HS-5 (cell line): ENCODE data around the gene PCDH9.

Experiments used
- DNase-seq: peaks from one replicate; pipeline ENCODE4 v3.0.0-alpha.2; 2012; ENCODE audit warnings: low read depth

The PCDH9 gene

DNA sequence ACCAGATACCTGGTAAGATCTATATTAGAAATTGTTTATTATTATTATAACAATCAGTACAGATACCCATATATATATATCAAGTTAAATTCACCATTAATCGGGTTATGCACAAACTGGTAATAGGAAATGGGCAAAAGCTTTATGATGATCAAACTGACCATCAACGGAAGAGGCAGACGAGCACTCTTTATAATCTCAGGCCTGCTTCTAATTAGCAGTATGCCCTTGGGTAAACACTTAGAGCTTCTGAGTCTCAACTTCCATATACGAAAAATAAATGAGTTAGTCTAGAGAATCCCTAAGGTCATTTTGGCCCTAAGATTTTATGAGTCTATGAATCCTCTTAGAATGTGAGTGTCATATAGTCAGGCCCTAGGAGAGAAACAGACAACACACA is 710.9 kb downstream of the PCDH9 start:
- no peak for DNase-seq

DNA sequence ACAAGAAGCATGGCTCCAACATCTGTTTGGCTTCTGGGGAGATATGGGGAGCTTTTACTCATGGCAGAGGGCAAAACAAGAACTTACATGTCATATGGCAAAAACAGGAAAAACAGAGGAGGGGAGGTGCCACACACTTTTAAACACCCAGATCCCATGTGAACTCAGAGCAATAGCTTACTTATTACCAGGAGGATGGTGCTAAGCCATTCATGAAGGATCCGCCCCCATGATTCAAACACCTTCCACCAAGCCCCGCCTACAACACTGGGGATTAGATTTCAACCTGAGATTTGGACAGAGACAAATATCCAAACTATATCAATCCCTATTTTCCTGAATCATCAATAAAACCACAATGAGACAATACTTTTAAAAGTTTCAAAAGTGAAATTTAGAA is 712.1 kb downstream of the PCDH9 start:
- no peak for DNase-seq

DNA sequence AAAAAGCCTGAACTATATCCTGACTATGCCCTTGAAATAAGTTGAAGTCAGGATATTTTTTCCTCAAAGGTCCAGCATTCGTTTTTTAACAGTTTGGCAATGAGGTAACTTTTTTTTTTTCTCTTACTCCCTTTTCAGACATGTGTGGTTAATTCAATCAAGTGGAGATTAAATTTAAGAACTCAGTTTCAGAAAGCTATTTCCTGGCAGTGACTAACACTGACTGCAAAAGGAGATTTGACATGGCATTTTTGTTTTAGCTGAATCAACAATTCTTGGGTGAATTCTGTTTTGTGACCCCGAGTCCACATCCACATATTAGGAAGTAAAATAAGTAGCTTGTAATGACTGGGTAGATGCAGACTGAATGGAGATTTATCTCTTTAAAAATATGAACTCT is 716.4 kb downstream of the PCDH9 start:
- DNase-seq, result no peak

DNA sequence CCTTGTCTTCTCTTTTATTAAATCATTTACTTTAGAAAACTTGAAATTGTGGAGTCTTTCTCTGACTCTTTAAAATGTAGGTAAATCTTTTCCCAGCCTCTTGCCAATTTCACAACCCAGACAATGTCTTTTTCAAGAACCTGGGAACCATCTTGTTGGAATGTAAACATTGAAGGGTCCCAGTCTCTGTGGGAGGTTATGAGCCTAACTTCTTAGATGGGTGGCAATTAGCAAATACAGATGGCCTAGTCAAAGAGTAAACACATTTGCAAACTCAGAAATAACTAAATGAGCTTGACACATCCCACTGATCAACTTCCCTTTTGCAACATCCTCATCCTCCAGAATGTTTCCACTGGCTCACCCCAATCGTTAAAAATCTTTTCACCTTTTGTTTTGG is 721.0 kb downstream of the PCDH9 start:
- DNase-seq, result no peak

DNA sequence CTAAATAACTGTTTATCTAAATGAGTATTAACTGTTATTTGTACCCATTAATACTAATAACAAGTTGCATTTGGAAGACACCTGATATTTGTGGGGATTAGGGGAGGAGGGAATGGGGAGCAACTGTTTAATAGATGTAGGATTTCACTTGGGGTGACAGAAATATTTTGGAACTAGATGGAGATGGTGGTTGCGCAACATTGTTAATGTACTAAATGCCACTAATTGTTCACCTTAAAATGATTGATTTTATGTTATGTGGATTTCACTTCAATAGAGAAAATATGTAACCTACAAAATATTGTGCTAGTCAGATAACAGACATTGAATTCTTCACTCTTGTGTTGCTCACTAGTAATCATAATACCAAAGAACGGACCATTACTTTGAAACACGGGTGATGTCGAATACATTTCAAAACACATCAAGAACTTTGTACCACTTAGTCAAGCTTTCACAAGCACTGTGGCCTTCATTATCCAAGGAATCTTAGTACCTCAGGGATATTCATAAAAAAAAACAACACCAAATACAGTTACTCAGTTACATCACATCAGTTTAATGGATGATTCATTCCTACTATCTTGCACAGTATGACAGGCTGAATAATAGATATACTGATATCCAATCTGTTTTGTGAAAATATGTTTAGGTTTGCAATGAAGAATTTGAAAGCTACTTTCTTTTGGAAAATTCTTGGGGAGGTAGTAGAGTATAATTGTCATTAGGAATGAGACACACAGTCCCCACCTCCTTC is 721.8 kb downstream of the PCDH9 start:
- DNase-seq, result no peak

DNA sequence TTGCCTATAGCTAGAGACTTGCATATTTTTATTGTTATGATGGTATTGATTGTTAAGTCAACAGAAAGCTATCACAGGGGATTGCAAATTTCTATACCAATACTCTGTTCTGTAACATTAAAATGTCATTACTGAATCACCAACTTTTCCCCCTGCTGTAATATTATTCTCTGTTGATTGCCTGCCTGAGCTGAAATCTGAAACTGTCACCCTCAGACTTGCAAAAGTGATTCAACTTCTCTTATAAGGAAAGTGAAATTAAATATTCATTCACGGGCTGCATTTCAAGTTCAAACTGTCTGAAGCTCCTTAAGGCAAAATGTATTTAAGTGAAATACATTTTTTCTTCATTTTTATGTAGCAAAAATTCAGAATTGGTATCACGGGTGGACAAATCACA is 723.2 kb downstream of the PCDH9 start:
- DNase-seq, result no peak

DNA sequence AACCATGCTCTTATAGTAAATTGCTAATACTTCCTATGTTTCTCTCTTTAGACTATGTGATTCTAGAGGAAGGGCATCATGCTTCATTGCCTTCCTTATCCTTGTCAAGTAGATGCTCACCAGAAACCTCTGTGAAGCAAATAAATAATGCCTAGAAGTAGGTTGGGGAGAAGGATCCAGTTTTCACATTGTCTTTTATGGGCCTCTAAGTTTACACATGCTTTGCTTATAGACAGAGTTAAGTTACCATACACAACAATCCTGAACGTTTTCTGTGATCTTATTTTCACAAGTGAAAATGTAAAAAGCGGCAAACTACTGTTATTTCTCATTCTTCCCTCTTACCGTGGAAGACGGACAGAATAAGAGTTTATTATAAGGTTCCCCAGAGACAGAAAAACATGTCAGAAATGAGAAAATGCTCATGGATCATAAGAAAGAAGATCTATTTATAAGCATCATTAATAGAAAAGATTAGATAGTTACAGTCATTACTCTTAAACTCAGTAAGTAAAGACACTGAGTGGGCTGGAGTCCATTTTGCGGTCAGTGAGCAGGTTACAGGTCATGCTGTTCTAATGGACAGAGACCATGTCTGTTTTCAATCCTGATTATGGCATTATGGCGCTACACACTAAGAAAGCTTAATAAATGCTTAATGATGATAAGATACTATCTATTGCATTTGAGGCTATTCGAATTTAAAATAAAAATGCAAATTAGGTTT is 723.9 kb downstream of the PCDH9 start:
- DNase-seq, result no peak

DNA sequence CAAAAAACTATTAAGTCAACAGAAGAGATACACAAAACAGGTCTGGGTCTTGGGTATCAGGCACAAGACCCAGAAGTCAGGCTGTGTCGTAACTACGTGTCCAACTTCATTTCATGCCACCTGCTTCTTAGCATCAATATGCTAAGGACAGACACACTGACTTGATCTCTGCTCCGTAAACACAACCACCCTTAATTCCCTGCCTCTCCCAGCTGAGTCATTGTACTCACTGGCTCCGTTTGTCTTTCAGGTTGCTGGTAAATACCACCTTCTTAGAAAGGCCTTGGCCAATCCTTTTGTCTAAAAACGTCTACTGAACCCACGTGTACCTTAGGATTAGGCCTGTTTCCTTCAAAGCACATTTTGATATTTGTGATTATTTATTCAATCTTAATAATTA is 726.2 kb downstream of the PCDH9 start:
- no peak for DNase-seq

DNA sequence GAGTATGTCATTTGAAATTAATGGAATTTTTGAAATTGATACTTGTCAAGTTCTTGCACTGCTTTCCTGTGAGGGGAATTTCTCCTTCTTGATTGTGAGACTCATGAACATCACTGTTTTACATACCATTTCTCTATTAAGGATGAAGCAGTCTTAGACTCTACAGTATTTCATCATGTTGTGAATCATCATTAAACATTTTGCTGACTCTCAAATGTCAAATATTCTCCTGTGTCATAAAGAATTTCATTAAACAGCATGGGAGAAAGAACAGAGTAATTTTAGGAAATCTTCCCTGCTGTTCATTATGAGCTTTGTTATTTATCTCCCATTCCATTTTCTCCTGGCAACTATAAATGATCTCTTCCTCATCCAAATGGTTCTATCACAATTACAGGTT is 729.0 kb downstream of the PCDH9 start:
- peak; percentile 16 for DNase-seq

DNA sequence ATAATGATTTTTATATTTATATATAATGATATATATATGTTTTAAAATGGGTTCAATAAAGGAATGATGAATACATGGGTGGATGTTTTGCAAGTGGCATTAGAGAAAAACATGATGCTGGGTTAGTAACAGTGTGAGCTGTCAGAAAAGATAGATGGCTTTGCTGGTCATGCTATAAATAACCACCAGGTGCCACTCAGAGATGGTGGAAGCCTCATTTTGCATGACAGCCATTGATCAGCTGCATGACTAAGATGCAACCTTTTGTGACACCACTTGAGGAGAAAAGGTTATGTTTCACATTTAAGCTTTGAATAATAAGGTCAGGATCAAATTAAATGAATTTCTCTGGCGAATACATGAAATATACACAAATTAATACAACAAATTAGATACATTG is 737.7 kb downstream of the PCDH9 start:
- no peak for DNase-seq

DNA sequence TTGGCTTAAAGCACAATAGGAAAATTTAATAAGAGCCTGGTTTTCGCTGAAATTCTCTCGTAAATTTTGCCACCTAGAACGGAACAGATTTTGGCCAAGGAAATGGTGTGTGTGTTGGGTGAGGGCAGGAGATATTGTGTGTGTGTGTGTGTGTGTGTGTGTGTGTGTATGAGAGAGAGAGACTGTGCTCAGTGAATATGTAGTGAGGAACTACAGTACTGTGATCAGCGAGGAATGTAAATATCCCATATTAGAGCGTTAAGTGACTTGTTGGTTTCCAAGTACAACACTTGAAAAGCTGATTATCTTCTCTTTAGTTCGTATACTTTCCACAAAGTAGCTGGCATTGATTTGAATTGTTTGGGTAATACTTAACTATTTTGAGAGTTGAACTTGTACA is 738.9 kb downstream of the PCDH9 start:
- DNase-seq, result no peak

DNA sequence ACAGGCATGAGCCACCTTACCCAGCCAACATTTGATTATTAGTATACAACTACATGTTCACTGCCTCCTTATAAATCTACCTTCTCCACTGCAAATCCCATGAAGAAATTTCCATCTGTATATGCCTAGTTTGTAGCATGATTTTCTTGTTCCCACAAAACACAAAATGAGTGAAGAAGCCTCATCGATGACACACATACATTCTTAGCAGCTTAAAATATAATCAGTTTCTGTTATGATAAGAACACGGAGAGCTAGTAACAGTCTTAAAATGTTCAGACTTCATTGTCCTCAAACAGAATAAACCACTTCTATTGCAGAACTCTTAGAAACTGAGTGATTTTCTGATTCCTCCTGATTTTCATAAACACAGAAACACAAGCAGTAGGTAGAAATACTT is 740.5 kb downstream of the PCDH9 start:
- DNase-seq, result no peak

DNA sequence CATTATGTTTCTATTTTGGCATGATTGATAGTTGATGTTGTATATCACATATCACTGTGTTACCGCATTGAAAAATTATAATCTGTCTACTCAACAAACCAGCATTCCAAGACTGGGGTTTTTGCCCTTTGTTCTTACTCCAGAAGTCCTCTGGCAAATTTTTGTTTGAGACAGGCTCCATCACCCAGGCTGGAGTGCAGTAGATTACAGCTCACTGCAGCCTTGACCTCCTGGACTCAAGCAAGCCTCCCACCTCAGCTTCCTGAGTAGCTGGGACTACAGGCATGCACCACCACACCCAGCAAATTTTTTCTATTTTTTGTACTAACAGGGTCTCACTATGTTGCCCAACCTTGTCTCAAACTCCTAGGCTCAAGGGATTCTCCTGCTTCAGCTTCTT is 741.0 kb downstream of the PCDH9 start:
- no peak for DNase-seq

DNA sequence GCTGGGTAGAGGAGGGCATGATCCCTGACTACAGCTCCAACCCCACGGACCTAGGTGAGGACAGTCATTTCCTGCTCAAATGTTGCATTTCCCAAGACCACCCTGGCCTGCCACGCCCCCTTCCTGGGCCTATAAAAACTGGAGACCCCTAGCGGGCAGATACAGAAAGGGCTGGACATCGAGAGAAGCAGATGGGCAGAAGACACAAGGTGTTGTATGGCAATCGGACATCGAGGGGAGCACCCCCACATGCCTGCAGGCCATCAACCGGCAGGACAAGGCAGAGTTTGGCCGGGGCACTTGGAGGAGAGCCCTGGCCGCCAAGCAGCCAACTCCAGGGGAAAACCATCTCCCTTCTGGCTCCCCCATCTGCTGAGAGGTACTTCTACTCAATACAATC is 746.4 kb downstream of the PCDH9 start:
- no peak for DNase-seq

DNA sequence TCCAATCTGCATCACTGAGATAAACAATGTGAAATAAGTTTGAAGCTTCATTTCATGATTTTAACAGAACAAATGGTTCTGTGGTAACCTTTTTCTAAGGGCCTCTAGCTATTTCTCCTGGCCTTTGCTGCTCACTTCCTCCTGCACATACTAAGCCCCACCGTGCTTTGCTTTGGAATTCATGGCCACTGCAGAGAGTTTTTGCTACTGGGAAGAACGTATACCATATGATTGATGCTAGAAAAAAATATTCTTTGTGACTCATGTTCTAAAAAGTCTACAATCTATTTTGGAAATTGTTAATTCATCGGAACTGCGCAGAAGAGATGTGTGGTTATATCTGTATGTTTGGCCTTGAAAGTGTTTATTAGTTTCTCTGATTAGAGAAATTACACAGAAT is 747.3 kb downstream of the PCDH9 start:
- no peak for DNase-seq

DNA sequence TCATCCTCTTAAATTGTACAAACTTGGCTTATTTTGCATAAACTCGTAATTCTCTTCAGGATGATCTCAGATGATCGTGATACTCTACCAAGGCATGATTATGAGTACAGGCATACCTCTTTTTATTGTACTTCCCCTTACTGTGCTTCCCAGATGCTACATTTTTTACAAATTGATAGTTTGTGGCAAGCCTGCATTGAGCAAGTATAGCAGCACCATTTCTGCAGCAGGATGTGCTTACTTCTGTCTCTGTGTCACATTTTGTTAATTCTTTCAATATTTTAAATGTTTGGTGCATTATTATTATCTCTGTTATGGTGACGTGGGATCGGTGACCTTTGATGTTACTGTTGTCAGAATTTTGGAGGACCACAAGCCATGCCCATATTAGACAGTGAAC is 752.3 kb downstream of the PCDH9 start:
- no peak for DNase-seq

DNA sequence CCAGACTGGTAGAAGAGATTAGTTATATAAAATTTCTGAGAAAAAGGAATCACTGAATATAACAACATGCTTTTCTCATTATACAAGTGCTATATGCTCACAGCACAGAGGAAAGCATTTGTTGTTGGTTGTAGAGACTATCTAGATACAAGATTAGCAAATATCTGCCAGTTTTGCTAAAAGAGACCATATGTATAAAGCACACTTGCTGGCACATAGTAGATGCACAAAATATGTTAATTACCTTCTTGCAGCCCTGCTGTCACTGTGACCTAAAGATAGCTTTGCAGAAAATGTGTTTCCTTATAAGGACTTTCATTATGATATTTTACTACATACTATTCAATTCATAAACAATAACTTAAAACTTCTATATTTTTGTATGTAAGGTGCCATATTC is 755.1 kb downstream of the PCDH9 start:
- no peak for DNase-seq

DNA sequence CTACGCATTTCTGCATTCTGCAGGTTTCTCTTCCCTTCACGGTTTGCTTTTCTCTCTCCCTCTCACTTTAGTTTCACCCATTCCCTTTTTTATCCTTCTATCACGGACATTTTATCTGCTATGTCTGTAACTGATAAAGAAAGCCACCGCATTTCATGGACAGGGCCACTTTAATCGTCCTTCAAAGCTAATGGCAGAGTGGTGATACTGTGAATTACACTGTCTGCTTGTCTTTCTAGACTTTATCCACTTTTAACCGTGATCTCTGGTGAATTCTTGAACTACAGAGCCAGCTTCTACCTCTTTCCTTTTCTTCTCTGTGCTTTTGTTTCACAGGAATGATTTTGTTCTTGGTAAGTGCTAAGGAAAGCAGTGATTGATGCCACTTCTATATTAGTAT is 760.4 kb downstream of the PCDH9 start:
- no peak for DNase-seq

DNA sequence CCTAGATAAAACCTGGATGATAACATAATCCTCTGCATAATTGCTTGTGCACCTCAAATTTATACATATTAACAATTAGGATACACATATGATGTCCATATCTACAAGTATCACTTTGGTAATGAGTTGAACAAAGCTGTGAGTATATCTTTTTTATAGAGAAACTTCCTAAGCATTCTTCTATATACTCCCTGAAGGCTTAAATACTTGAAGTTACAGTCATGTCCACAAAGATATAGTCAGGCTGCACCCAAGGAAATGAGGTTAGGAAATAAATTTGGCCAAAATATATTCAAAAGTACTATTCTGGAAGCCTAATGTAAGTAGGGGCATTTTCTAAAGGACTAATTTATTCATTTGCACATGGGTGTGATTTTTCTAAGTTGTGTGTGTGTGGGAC is 761.5 kb downstream of the PCDH9 start:
- no peak for DNase-seq

DNA sequence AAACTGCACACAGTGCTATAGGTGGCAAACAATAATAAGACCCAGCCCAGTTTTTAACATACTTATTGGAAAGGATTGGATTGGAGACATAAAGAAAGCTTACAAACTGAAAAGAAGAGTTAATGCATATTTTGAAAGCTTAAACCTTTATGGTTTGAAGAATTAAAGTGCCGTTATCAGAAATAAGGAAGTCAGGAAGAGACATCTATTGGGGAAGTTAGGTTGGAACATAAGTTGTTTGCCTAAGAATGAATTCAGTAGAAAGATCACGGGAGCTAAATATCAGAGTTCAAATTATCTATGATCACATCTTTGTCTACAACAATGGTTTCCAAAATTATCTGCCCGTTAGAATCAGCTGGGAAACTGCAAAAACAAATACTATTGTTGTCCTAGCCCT is 767.9 kb downstream of the PCDH9 start:
- DNase-seq, result no peak

DNA sequence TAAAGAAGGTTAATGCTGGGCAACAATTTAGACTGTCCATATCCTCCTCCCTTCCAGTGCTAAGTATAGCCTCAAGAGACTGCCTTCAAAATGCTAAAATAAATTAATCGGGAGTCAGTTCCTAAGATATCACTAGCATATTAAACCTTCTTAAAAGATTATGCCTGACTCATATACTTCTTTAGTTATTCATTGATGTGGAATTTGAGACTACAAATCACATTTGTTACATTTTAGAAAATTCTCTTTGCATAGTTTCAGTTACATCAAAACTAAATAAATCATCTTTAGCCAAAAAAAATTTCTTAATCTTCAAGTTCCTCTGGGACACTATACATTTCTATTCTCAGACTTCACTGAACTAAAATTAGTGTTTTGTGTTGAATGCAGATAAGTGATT is 769.1 kb downstream of the PCDH9 start:
- DNase-seq, result no peak

DNA sequence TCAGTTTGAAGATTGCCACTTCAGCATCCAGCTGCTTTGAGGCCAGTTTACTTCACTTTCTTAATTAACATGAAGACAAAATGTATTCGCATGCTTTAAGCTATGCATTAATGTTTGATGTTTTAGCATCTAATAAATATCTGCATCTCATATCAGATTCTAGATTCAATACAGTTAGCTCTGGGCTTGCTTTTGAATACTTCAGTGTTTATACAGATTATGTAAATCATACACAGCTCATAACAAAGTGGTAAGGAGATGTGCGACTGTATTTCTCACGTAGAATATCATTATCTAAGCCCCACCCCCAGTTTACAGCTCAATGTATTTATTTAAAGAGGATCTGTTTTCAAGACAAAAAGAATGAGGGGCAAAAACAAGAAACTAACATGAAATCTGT is 770.5 kb downstream of the PCDH9 start:
- DNase-seq, result no peak

DNA sequence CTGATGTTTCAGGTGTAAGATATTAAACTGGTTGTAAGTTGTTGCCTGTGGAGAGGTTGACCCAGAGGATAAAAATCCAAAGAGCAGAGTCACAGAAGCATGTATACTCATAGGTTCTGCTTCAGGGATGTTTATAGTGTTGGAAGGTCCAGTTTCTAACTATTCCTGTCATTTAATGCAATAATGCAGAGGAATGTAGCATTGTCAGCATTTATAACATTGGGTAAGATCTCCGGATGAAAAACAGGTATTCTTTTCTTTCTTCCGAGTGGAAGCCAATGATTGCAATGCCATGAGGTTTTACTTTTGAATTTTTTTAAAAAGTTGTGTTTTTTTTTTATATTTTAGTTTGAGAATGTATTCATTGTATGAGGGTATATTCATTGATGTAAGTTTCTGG is 771.0 kb downstream of the PCDH9 start:
- DNase-seq, result no peak

DNA sequence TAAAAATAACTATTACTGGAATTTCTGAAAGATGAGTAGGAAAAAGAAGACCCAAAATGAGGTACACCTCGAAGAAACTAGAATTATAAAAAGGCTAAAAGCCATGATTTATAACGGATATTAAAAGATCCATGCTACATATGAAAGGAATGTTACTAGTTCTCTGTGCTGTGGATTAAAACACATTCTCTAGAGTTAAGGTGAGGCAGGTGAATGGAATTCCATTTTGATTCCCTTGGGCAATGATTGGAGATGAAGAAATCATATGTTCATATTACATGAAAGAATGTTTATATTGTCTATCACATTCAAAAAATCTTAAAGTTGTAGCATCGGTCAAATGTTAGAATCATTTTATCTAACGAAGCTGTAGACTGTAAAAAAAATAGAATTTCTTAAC is 783.7 kb downstream of the PCDH9 start:
- DNase-seq, result no peak
